Measurements from ENCODE around the gene MAD1L1.

DNA sequence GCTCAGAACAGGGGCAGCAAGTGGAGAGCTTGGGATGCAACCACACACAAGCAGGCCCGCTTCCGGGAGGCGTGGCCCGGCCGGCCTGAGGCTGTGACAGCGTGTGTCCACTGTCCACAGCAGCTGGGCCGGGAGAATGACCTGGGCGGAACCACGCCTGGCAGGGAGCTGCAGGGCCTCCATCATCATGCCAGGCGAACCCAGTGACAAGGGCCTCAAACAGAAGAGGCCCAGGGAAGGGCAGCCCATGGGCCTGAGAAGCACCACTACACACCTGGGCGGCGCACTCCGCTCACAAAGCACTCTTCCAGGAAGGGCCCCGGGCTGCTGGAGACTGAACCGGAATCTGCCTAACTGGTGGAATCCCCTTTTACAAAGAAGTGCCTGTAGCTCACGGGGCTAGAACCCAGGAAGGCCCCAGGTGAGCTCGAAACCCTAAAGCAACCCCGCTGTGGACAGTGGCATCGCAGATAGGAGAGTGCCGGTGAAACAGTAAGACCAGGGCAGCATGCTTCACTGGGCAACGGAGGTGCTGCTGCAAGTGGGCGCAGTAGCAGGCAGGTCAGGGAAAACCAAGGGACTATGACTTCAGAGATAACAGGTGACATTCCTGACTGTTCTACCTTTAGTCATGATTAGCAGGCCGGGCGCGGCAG, 66.0 kb downstream of the MAD1L1 start:
- TF ChIP-seq EZH2 (IDR thresholded peaks at IDR 0.05) (no peak), POLR2AphosphoS5 (IDR thresholded peaks at IDR 0.05; ENCODE audit: borderline replicate concordance, low read depth, low read length) (no peak), FOXP2 (optimal IDR thresholded peaks at IDR 0.05; ENCODE audit: control extremely low read depth, extremely low read length, insufficient read depth) (no peak)
